ENCODE results near the gene SMARCA4.

The SMARCA4 gene

DNA sequence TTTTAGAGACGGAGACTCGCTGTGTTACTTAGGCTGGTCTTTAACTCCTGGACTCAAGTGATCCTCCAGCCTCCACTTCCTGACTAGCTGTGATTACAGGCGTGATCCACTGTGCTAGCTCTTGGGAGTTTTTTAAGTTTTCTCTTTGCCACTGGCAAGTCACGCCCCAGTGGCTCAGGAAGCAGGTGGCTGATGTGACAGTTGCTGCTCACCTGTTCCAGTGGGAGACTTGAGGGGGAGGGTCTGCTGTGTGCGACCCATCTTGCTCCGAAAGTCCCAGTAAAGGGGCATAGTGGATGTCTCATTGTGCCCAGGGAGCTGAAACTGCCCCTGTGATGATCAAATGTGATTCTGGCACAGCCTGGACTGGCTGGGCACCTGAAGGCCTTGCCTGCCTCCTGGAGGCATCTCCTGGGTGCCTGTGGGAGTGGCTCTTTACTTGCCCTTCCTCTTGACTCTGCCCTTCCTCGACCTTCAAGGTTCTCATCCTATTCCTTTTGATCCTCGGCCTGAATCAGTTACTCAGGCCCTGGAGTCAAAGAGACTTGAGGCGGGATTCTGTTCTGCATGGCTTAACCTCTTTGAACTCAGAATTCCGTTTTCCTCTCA is 7.8 kb downstream of the SMARCA4 start:
- DNase-seq (ENCODE audit: low read depth): no peak
- TF ChIP-seq, protein P1, sequence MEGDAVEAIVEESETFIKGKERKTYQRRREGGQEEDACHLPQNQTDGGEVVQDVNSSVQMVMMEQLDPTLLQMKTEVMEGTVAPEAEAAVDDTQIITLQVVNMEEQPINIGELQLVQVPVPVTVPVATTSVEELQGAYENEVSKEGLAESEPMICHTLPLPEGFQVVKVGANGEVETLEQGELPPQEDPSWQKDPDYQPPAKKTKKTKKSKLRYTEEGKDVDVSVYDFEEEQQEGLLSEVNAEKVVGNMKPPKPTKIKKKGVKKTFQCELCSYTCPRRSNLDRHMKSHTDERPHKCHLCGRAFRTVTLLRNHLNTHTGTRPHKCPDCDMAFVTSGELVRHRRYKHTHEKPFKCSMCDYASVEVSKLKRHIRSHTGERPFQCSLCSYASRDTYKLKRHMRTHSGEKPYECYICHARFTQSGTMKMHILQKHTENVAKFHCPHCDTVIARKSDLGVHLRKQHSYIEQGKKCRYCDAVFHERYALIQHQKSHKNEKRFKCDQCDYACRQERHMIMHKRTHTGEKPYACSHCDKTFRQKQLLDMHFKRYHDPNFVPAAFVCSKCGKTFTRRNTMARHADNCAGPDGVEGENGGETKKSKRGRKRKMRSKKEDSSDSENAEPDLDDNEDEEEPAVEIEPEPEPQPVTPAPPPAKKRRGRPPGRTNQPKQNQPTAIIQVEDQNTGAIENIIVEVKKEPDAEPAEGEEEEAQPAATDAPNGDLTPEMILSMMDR (IDR thresholded peaks at IDR 0.05; ENCODE audit: control insufficient read depth, insufficient read depth, low read depth, low read length, missing control alignments): no peak
- no peak overlapping the region for H3K4me3 ChIP-seq (ENCODE audit: control insufficient read depth, low read depth, low read length)

DNA sequence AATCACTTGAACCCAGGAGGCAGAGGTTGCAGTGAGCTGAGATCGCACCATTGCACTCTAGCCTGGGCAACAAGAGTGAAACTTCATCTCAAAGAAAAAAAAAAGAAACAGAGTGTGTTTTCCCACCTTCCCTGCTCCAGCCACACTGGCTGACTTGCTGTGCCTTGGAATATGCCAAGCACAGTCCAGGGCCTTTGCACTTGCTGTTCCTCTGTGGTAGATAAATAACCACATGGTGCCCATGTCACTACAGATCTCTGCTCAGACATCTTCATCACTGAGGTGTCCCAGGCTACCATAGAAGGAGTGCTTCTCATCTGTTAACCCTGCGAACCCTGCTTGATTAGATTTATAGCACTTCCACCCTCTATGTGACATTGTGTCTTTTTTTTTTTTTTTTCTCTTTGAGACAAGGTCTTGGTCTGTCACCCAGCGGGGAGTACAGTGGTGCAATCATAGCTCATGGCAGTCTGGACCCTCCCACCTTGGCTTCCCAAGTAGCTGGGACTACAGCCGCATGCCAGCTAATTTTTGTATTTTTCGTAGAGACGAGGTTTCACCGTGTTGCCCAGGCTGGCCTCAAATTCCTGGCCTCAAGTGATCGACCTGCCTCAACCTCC is 10.4 kb downstream of the SMARCA4 start:
- TF ChIP-seq, protein P1 (IDR thresholded peaks at IDR 0.05; ENCODE audit: control insufficient read depth, insufficient read depth, low read depth, low read length, missing control alignments): no peak
- no peak overlapping the region for H3K4me3 ChIP-seq (ENCODE audit: control insufficient read depth, low read depth, low read length)
- DNase-seq (ENCODE audit: low read depth): no peak

DNA sequence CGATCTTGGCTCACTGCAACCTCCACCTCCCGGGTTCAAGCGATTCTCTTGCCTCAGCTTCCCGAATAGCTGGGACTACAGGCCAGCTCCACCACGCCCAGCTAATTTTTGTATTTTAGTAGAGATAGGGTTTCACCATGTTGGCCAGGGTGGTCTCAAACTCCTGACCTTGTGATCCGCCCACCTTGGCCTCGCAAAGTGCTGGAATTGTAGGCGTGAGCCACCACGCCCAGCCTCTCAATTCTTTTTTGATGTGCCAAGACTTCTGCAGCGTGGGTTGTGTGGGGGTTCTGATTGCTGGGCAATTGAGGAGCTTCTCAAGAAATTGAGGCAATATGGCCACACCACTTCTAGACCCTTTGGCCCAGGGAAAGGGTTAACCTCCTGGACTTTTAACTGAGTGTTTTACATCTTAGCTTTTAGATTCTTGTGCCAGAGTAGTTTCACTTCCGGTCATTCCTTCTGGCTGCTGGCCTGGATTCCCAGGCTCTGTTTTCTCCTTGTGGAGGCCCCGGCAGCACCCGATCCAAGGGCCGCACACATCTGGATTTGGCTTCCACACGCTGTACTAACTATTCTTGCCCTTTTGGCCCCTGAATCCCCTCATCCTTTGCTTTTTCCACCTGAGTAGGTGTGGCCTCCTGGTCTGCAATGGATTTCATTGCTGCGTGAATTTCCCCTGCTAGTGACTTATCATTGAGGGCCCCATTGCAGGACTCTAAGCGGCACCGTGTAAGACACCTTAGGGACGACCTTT is 14.7 kb downstream of the SMARCA4 start:
- TF ChIP-seq, protein P1 (IDR thresholded peaks at IDR 0.05; ENCODE audit: control insufficient read depth, insufficient read depth, low read depth, low read length, missing control alignments): no peak
- no peak overlapping the region for H3K4me3 ChIP-seq (ENCODE audit: control insufficient read depth, low read depth, low read length)
- no peak for DNase-seq (ENCODE audit: low read depth)

DNA sequence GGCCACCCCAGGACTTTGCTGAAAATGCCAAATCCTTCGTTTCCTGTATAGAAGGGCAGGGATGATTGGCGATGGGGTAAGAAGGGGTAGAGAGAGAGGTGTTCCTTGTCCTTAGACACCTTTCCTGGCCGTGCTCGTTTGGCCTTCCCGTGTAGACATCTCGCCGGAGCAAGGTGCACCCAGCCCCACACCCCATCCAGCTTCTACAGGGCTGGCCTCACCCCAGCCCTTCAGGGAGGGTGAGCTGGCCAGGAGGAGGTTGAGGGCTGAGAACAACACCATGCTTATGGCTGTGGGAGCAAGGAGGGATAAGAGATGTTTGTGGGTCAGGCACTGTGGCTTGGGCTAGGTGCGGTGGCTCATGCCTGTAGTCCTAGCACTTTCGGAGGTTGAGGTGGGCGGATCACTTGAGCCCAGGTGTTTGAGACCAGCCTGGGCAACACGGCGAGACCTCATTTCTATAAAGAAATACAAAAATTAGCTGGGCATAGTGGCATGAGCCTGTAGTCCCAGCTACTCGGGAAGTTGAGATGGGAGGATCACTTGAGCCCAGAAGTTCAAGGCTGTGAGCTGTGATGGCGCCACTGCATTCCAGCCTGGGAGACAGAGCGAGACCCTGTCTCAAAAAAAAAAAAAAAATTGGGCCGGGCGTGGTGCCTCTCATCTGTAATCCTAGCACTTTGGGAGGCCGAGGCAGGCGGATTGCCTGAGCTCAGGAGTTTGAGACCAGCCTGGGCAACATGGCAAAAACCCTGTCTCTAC is 15.5 kb downstream of the SMARCA4 start:
- no peak for DNase-seq (ENCODE audit: low read depth)
- TF ChIP-seq, protein P1 (IDR thresholded peaks at IDR 0.05; ENCODE audit: control insufficient read depth, insufficient read depth, low read depth, low read length, missing control alignments): no peak
- H3K4me3 ChIP-seq (ENCODE audit: control insufficient read depth, low read depth, low read length): no peak overlapping the region

DNA sequence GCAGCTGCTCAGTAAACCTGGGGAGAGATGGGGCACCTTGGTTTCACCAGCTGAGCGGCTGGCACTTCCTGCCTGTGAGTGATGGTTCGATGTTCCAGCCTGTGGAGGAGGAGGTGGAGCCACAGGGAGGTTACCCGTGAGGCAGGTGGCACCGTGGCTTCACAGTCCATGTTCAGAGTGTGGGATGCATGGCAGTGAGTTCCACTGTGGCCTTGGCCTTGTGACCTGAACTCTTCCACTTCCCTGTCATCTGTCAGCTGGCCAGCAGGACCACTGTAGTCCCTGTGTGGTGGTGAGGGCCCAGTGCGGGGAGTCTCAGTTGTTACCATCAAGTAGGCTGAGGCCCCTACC is 16.9 kb downstream of the SMARCA4 start:
- H3K4me3 ChIP-seq (ENCODE audit: control insufficient read depth, low read depth, low read length): no peak overlapping the region
- DNase-seq (ENCODE audit: low read depth): no peak
- TF ChIP-seq, protein P1 (IDR thresholded peaks at IDR 0.05; ENCODE audit: control insufficient read depth, insufficient read depth, low read depth, low read length, missing control alignments): no peak

DNA sequence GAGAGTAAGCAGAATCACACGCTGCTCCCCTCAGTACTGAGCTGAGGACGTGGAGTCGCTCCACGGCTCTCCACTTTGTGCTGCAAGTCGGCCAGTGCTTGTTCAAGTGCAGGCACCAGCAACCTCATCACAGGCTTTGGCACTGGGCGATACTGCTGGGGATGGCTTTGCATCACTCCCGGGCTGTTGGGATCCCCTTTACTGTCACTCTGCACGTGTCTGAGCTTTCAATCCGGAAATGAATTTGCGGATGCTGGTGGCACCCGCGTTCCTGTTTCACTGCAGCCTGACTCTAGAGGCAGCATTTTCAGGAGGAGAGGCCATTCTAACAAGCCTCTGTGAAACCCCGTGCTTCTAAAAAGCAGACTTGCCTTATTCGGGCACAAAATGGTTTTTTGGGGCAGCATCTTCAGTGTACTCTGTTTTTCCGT is 19.1 kb downstream of the SMARCA4 start:
- no peak for DNase-seq (ENCODE audit: low read depth)
- no peak overlapping the region for H3K4me3 ChIP-seq (ENCODE audit: control insufficient read depth, low read depth, low read length)
- TF ChIP-seq, protein P1 (IDR thresholded peaks at IDR 0.05; ENCODE audit: control insufficient read depth, insufficient read depth, low read depth, low read length, missing control alignments): no peak
